ENCODE data around the gene GSE1. TPM values are rescaled to one million over a fixed set of nuclear protein-coding genes. Genes with fewer than 3 reads are reported as not detected.

The GSE1 gene
- total RNA-seq = 49.8 TPM

DNA sequence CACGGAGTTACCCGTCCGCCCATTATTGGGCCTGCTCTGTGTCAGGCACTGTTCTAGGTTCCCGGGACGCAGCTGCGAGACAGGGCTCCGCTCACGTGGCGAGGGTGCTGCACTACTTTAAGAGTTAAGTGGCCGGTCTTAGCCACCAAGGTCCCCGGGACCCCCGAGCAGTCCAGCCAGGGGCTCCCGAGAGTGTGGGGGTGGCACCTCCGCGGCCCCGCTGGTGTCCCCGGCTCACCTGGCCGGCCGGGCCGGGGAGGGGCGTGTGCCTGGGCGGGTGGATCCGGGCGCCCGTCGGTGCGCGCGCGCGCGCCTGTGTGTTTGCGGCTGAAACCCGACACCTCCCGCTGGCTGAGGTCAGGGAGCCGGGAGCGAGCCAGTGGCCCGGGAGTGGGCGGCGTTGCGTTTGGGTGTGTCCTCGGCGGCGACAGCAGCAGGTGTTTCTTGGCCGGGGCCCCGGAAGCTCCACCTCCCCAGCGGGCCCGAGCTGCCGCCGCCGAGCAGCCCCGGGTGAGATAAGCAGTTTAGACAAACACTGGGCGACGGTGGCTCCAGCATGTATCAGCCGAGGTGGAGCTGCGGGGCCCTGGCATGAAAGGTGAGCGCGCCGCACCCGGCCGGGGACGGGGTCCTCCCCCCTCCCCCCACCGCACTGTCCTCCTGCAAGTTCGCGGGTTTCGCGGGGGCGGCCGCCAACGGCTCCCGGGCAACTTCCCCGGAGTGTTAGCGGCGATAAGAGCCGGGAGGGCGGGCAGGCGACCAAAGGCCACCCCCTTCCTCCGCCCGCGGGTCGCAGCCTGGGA lies at the start of gene GSE1:
Gene GSE1, plus strand, starts transcription at position 522 of the 803 bp plus-strand sequence. Its CDS starts 70 bp downstream, at position 592.
- peak; percentile 94 for DNase-seq (ENCODE audit: low spot score)

GRCh38 chr16:85563515-85564276 lies 49.4 kb upstream of the GSE1 start:
- DNase-seq (ENCODE audit: low spot score) = no peak

DNA sequence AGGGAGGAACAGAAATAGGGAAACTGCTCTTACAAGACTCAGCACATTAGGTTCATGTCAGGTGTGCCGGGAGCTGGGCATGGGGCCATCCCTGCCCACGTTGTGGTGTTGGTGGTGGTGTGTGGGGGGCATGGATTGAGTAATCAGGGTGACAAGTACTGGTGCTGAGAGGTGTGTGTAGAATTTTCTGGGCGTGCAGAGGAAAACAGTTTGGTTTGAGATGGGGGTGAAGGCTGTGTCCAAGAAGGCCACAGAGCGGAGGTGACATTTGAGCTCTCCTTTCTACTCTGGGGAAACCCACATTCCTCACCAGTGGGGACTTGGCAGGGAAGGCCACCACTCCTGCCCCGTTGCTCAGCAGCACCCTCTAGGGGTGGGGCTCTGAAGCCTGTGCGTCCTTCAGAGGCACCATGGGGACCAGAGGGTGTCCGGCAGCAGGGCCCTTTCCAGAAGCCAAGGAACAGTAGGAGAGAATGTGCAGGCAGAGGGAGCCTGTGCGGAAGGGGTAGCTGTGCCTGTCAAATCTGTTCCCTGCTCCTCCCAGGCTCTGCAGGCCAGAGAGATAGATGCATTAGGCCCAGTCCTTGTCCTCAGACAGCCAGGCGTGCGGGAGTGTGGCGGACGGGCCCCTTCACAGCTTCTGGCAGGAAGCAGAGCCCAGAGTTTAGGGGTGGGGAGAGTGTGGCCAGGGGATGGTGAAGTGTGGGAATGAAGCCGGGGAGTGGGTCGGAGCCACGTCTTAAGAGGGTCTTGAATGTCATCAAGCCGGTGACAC lies 48.7 kb upstream of the GSE1 start:
- DNase-seq (ENCODE audit: low spot score) = no peak

DNA sequence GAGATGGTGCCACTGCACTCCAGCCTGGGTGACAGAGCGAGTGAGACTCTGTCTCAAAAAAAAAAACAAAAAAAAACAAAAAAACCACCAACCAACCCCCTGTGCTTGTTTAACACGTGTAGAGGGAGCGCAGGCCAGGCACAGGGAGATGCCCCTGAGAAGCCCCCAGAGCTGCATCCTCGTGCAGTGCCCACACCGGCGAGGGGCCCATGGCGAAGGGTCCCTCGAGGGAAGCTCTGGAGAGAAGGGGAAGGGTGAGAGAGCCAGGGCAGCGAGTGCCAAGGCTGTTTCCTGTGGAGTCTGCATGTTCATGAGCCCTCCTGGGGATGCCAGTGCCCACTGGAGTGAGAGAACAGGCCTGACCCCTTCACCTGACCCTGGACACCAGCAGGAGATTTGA lies 47.8 kb upstream of the GSE1 start:
- no peak for DNase-seq (ENCODE audit: low spot score)

- no peak for DNase-seq (ENCODE audit: low spot score)
Observed at GRCh38 chr16:85565801-85566526, 47.2 kb upstream of the GSE1 start.

DNA sequence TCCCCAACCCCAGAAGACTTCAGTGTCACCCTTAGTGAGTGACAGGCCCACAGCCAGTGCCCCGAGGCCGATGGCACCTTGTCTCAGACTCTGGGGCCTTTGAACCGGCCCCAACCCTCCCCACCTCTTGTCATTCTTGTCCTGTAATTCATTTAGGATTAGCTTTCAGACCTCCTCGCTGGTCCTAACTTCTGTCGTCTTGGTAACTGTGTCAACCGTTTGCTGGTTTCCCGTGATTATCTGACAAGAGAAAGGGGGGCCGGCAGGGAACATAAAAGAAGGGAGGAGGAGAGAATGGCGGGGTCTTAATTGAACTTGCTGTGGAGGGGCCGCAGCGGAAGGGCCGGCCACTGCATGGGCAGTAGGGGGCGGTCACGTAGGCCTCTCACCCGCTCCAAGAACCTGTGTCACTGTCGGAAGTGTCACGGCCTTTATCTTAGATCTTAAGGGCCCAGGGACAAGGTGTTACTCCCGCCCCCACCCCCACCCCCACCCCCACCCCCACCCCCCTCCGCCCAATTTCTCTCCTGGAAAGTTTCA lies 46.5 kb upstream of the GSE1 start:
- DNase-seq (ENCODE audit: low spot score) = no peak

- no peak for DNase-seq (ENCODE audit: low spot score)
Observed at GRCh38 chr16:85567101-85567866, 45.8 kb upstream of the GSE1 start.

- DNase-seq (ENCODE audit: low spot score) = no peak
Observed at GRCh38 chr16:85567935-85568334, 45.2 kb upstream of the GSE1 start.

DNA sequence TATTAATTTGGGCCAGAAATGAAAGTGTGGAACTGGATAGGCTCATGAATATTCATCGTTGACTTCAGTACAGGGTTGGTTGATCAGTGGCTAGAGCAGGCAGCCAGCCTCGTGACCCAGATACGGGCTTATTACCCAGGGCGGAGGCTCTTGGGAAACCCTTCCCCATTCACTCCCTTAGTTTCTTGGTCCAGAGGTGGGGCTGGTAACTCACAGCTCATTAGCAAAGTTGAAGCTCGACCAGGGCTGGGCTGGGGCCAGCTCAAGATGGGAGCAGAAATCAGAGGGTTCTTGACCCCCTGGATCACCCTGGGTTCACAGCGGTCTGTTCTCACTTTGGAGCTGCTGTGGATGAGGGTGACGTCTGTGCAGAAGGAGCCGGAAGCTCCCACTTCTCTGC lies 44.6 kb upstream of the GSE1 start:
- DNase-seq (ENCODE audit: low spot score) = no peak

DNA sequence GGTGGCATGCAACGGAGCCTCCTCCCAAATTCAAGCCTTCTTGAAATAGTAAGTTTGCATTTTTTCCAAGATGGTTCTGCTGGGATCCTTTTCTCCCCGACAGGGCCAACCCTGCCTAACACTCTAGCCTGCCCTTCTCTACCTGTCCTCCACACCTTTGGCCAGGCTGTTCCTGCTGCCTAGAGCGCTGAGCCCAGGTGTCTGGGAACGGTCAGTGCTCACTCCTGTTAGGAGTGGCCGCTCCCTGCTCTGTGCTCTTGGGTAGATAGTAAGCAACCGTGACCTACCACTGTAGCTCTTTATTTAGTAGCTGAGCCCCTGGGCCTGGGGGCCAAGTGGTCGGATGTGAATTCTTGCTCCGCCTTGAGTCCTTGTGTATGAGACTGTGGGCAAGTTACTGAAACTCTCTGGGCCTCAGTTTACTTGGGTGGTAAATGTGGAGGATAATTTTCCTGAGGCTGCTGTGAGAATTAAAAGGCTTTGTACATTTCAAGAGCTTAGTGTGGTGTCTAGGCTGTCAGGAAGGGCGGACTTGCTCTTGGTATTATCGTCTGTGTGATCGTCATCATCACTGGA lies 44.0 kb upstream of the GSE1 start:
- DNase-seq (ENCODE audit: low spot score) = no peak

- no peak for DNase-seq (ENCODE audit: low spot score)
Observed at GRCh38 chr16:85569615-85570212, 43.4 kb upstream of the GSE1 start.

DNA sequence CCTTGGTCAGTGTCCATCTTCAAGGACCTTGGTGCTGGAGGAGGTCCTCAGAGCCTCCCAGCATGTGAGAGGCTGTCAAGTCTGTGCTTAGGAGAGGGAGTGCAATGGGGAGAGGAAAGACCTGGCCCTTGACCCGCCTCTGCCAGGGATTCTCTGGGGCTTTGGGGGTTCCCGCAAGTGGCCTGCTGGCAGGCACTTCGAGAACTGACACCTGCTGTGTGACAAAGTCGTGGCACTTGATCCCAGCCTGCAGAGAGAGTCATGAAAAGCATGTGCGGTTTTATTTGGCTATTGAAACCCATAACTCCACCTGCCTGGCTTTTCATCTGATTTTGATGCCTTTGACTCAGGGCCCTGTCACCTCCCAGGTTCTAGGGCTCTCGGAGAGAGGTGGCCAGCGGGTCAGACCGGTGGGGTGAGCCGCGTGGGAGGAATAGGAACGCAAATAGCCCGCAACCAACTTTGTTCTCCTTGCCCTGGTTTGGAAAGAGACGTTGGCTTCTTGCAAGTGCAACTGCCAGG lies 42.8 kb upstream of the GSE1 start:
- no peak for DNase-seq (ENCODE audit: low spot score)

DNA sequence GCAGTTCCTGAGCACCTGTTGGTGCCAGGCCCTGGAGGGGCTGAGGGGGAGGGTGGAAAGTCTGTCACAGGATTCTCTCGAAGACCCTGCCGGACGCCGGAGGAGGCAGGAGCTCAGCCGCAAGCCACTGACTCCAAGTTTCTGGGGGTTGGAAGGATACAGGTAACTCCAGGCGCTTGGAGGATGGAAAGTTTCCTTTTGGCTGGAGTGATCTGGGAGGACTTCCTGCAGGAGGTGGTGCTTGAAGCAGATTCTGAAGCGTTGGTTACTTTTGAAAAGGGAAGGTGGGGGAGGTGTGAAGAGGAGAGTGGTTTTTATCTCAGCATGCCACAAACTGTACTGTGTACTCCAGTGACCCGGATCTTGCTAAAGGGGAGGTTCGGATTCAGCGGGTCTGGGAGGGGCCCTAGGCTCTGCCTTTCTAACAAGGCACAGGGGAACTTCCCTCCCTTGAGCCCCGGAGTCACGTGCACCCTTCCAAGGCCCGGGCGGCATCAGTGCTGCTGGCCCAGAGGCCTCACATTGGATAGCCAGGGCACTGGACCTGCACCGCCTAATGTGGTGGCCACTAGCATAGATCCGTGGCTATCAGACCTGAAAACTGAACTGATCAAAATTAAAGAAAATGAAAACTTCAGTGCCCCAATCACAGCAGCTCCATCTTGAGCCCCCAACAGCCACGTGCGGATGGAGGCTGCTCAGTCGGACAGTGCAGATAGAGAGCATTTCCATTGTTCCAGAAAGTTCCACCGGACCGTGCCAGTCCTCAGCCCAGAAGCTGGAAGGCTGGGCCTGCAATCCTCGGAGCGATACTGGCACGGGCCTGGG lies 42.2 kb upstream of the GSE1 start:
- DNase-seq (ENCODE audit: low spot score) = no peak

- no peak for DNase-seq (ENCODE audit: low spot score)
Observed at GRCh38 chr16:85571563-85571812, 41.6 kb upstream of the GSE1 start.

GRCh38 chr16:85571813-85572619 lies 41.1 kb upstream of the GSE1 start:
- no peak for DNase-seq (ENCODE audit: low spot score)

DNA sequence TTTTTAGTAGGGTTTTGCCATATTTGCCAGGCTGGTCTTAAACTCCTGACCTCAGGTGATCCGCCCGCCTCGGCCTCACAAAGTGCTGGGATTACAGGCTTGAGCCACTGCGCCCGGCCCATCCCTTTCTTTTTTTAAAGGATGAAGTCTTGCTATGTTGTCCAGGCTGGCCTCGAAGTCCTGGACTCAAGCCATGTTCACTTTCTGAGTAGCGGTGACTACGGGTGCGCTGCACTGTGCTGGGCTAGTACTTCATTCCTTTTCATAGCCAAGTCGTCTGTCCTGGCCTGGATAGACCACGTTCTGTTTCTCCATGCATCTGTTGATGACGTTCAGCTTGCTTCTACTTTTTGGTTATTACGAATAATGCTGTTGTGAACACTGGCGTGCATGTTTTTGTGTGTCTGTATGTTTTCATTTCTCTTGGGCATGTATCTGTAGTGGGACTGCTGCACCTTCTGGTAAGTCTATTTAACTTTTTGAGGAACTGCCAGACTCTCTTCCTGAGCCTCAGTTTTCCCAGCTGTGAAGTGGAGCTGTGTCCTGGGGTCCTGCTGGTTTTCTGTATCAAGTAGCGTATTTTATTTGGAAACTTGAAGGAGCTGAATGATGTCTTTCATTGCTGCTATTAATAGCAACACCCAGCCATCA lies 40.0 kb upstream of the GSE1 start:
- DNase-seq (ENCODE audit: low spot score) = no peak

Measured in ureter (tissue), 1 donor.